ENCODE results near the gene FAM240A.
"Not testable (repeated sequence)": the region's sequence is repeated elsewhere in the genome, so short reads cannot be mapped to it uniquely, and the experiment has no call there.

FAM240A gene

GRCh38 chr3:46587268-46587667 is 25.1 kb upstream of the FAM240A start:
- not testable (repeated sequence) for DNase-seq

- no peak for DNase-seq
Observed at GRCh38 chr3:46593274-46593862, 19.0 kb upstream of the FAM240A start.

- no peak for DNase-seq
Observed at GRCh38 chr3:46593979-46594378, 18.3 kb upstream of the FAM240A start.

GRCh38 chr3:46594723-46595122 is 17.6 kb upstream of the FAM240A start:
- DNase-seq, result no peak

GRCh38 chr3:46595819-46596314 is 16.5 kb upstream of the FAM240A start:
- DNase-seq, result no peak

GRCh38 chr3:46599590-46599989 is 12.7 kb upstream of the FAM240A start:
- DNase-seq, result no peak

GRCh38 chr3:46603446-46604046 is 8.8 kb upstream of the FAM240A start:
- no peak for DNase-seq

- no peak for DNase-seq
Observed at GRCh38 chr3:46604127-46604526, 8.2 kb upstream of the FAM240A start.

GRCh38 chr3:46607603-46608028 is 4.7 kb upstream of the FAM240A start:
- DNase-seq, result no peak

GRCh38 chr3:46609212-46609721 is 3.1 kb upstream of the FAM240A start:
- DNase-seq, result no peak

GRCh38 chr3:46609944-46610722 is 2.2 kb upstream of the FAM240A start:
- DNase-seq, result no peak

- no peak for DNase-seq
Observed at GRCh38 chr3:46613313-46614005, 1.1 kb downstream of the FAM240A start.

GRCh38 chr3:46614431-46614830 is 2.1 kb downstream of the FAM240A start:
- DNase-seq, result no peak

GRCh38 chr3:46615050-46615775 is 2.9 kb downstream of the FAM240A start:
- DNase-seq, result no peak

- no peak for DNase-seq
Observed at GRCh38 chr3:46615976-46616375, 3.7 kb downstream of the FAM240A start.

GRCh38 chr3:46617941-46618340 is 5.6 kb downstream of the FAM240A start:
- DNase-seq, result no peak

- DNase-seq, result no peak
Observed at GRCh38 chr3:46619845-46620778, 7.8 kb downstream of the FAM240A start.

- DNase-seq, result no peak
Observed at GRCh38 chr3:46624533-46624932, 12.2 kb downstream of the FAM240A start.

- no peak for DNase-seq
Observed at GRCh38 chr3:46624975-46625490, 12.7 kb downstream of the FAM240A start.

GRCh38 chr3:46626039-46626438 is 13.7 kb downstream of the FAM240A start:
- no peak for DNase-seq

GRCh38 chr3:46627078-46627477 is 14.8 kb downstream of the FAM240A start:
- DNase-seq, result no peak
